DND-41 (cell line): ENCODE measurements around the gene ATP2A2.

Experiments used
- ATAC-seq: fragments of 200-7000 bp; cut with Tn5 transposase; 3 replicates; pipeline ENCODE4 v1.9.1; 2021; ENCODE audit warnings: low read depth; ENCODE audit not compliant: insufficient read depth
- DNase-seq: peaks from one replicate; pipeline ENCODE4 v3.0.0-alpha.2; 2020
- H2AFZ ChIP-seq: 2 replicates; pipeline ENCODE4 v1.6.0; 2012; ENCODE audit warnings: low read depth, low read length
- H3K27ac ChIP-seq: 2 replicates; pipeline ENCODE4 v1.5.1; 2012; ENCODE audit warnings: low read length, inconsistent platforms
- H3K27me3 ChIP-seq: fragments of 200-600 bp; sonication (generic); 2 replicates; pipeline ENCODE4 v1.6.0; 2012; ENCODE audit warnings: low read length, mild to moderate bottlenecking, inconsistent platforms; ENCODE audit not compliant: insufficient read depth, poor library complexity
- H3K36me3 ChIP-seq: 2 replicates; pipeline ENCODE4 v1.5.1; 2012; ENCODE audit warnings: low read length, inconsistent platforms; ENCODE audit not compliant: insufficient read depth
- H3K4me1 ChIP-seq: 2 replicates; pipeline ENCODE4 v1.5.1; 2012; ENCODE audit warnings: mild to moderate bottlenecking, low read length; ENCODE audit not compliant: insufficient read depth
- H3K4me2 ChIP-seq: 2 replicates; pipeline ENCODE4 v1.6.0; 2012; ENCODE audit warnings: mild to moderate bottlenecking, moderate library complexity, low read length, inconsistent platforms; ENCODE audit not compliant: insufficient read depth
- H3K4me3 ChIP-seq, 2 experiments: fragments of 200-600 bp in 1 of 2; shearing (Covaris generic) in 1 of 2; 2 replicates each; pipeline ENCODE4 v1.5.1; 2012 to 2016; ENCODE audit warnings: inconsistent platforms in 2 of 2, low read length in 2 of 2, mild to moderate bottlenecking in 2 of 2, low read depth in 1 of 2, moderate library complexity in 1 of 2
- H3K79me2 ChIP-seq: 2 replicates; pipeline ENCODE4 v1.6.0; 2012; ENCODE audit warnings: low read length, inconsistent platforms; ENCODE audit not compliant: insufficient read depth
- H3K9ac ChIP-seq: 2 replicates; pipeline ENCODE4 v1.6.0; 2012; ENCODE audit warnings: low read depth, mild to moderate bottlenecking, inconsistent platforms, low read length, moderate library complexity
- H3K9me3 ChIP-seq: 2 replicates; pipeline ENCODE4 v1.5.1; 2012; ENCODE audit warnings: low read length, moderate library complexity, mild to moderate bottlenecking, inconsistent platforms; ENCODE audit not compliant: insufficient read depth, severe bottlenecking
- H4K20me1 ChIP-seq: 2 replicates; pipeline ENCODE4 v1.6.0; 2012; ENCODE audit warnings: low read length; ENCODE audit not compliant: insufficient read depth
- EZH2 ChIP-seq: IDR thresholded peaks from 3 replicates; pipeline ENCODE4 v1.6.1; 2012; ENCODE audit warnings: borderline replicate concordance, low read depth, mild to moderate bottlenecking, moderate library complexity, low read length, inconsistent platforms; ENCODE audit not compliant: severe bottlenecking
- TF ChIP-seq, protein P1 (sequence below): IDR thresholded peaks from 2 replicates; pipeline ENCODE4 v1.5.1; 2012; ENCODE audit warnings: borderline replicate concordance, low read length, moderate library complexity, mild to moderate bottlenecking; ENCODE audit not compliant: poor library complexity, severe bottlenecking; ENCODE audit errors: extremely low read depth

Gene ATP2A2

DNA sequence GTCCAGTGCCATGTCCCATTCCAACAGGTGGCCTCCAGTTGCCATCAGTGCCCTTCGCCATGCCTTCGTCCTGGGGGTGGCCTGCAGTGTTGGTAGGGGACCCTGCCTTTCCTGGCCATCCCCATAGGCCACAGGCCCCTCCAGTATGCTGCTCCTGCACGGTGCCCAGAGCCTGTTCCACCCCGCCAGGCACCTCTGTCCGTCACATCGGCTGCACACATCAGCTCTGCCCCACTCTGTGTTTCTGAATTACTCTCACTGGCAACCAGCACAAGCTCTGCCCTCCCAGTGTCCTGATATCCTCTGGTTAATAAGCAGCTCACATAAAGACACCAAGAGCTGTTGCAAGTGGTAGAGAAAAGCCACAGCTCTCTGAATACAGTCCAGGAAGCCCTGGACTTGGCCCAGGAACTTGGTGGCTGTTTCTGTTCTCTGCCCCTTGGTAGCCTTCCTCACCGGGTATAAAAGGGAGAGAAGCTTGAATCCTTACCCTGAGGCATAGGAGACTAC lies 31.3 kb upstream of the ATP2A2 start:
- H3K4me3 ChIP-seq, result no peak overlapping the region
- no peaks in the 10 kb centered on the region for H4K20me1 ChIP-seq
- no peak for TF ChIP-seq EZH2
- TF ChIP-seq, protein P1, sequence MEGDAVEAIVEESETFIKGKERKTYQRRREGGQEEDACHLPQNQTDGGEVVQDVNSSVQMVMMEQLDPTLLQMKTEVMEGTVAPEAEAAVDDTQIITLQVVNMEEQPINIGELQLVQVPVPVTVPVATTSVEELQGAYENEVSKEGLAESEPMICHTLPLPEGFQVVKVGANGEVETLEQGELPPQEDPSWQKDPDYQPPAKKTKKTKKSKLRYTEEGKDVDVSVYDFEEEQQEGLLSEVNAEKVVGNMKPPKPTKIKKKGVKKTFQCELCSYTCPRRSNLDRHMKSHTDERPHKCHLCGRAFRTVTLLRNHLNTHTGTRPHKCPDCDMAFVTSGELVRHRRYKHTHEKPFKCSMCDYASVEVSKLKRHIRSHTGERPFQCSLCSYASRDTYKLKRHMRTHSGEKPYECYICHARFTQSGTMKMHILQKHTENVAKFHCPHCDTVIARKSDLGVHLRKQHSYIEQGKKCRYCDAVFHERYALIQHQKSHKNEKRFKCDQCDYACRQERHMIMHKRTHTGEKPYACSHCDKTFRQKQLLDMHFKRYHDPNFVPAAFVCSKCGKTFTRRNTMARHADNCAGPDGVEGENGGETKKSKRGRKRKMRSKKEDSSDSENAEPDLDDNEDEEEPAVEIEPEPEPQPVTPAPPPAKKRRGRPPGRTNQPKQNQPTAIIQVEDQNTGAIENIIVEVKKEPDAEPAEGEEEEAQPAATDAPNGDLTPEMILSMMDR, result no peak
- no peak overlapping the region for H2AFZ ChIP-seq
- H3K4me1 ChIP-seq, result no peaks in the 10 kb centered on the region
- no peaks in the 10 kb centered on the region for H3K27me3 ChIP-seq
- no peaks in the 10 kb centered on the region for H3K36me3 ChIP-seq
- no peak for DNase-seq
- no peak for ATAC-seq
- no peak overlapping the region for H3K9ac ChIP-seq
- H3K4me2 ChIP-seq, result no peak overlapping the region
- H3K9me3 ChIP-seq, result no peaks in the 10 kb centered on the region
- no peak overlapping the region for H3K27ac ChIP-seq
- H3K79me2 ChIP-seq, result no peaks in the 10 kb centered on the region

DNA sequence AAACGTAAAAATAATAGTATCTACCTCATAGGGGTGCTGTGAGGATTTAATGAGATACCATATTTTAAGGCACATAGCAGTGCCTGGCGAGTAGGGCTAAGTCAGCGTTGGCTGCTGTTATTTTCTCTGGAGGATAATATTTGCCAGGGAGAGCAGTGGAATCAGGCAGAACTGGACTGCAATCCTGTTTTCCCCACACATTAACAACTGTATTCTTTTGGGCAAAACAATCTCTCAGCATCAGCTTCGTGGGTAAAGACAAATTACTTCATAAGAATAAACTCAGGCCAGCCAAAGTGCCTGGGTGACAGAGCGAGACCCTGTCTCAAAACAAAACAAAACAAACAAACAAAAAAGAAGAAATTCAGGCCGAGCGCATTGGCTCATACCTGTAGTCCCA lies 29.7 kb upstream of the ATP2A2 start:
- TF ChIP-seq, protein P1, result no peak
- TF ChIP-seq EZH2, result no peak
- Histone ChIP-seq H3K4me3 (no peak overlapping the region), H3K9ac (no peak overlapping the region), H3K9me3 (no peaks in the 10 kb centered on the region), H4K20me1 (no peaks in the 10 kb centered on the region), H3K79me2 (no peaks in the 10 kb centered on the region), H3K27ac (no peak overlapping the region), H3K27me3 (no peaks in the 10 kb centered on the region), H3K4me2 (no peak overlapping the region), H2AFZ (no peak overlapping the region), H3K4me1 (no peaks in the 10 kb centered on the region), H3K36me3 (no peaks in the 10 kb centered on the region)
- ATAC-seq, result no peak
- no peak for DNase-seq

DNA sequence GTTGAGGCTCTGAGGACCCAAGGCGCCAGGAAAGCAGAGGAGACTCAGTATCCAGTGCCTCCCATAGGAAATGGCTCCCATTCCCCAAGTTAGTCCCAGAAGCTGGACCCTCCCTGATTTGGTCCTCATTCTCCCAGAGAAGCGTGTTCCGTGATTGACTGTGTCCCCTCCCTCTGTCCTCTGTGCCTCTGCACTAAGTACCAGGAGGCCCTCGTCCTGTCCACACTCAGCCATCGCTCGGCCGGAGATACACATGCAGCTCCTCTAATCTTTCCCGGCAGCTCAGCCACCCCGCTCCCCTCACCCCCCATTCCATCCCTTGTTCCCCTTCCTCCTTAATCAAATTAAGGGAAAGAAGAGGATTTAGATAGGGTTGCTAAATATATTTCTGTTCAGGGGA lies 28.3 kb upstream of the ATP2A2 start:
- ATAC-seq, result no peak
- H3K27me3 ChIP-seq, result no peaks in the 10 kb centered on the region
- no peaks in the 10 kb centered on the region for H3K79me2 ChIP-seq
- TF ChIP-seq, protein P1, result no peak
- no peak for TF ChIP-seq EZH2
- H3K4me1 ChIP-seq, result no peaks in the 10 kb centered on the region
- no peak overlapping the region for H3K4me3 ChIP-seq
- H3K36me3 ChIP-seq, result no peaks in the 10 kb centered on the region
- no peaks in the 10 kb centered on the region for H3K9me3 ChIP-seq
- no peaks in the 10 kb centered on the region for H4K20me1 ChIP-seq
- H3K9ac ChIP-seq, result no peak overlapping the region
- H3K4me2 ChIP-seq, result no peak overlapping the region
- H2AFZ ChIP-seq, result no peak overlapping the region
- no peak for DNase-seq
- no peak overlapping the region for H3K27ac ChIP-seq

DNA sequence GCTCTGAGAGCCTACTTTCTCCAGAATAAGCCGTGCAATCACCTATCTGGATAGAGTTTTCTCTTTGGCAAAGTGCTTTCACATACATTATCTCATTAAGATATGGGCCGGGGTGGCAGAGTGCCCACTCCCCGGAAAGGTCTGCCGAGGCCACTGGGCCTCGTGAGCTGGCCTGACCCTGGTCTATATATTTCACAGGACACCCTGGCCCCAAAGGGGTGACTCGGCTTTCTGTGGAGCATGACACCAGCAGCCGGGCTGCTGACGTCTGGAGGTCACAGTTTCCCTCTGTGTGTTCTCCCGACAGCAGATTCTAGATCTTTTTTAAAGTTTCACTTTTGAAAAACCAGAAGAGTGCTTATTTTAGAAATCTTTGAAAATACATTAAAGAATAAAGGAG lies 27.9 kb upstream of the ATP2A2 start:
- no peaks in the 10 kb centered on the region for H3K36me3 ChIP-seq
- H3K4me2 ChIP-seq, result no peak overlapping the region
- no peak for DNase-seq
- H4K20me1 ChIP-seq, result no peaks in the 10 kb centered on the region
- no peaks in the 10 kb centered on the region for H3K79me2 ChIP-seq
- H3K9me3 ChIP-seq, result no peaks in the 10 kb centered on the region
- no peak for TF ChIP-seq EZH2
- TF ChIP-seq, protein P1, result no peak
- no peak overlapping the region for H3K27ac ChIP-seq
- H2AFZ ChIP-seq, result no peak overlapping the region
- H3K4me3 ChIP-seq, result no peak overlapping the region
- no peaks in the 10 kb centered on the region for H3K27me3 ChIP-seq
- no peak overlapping the region for H3K9ac ChIP-seq
- no peak for ATAC-seq
- no peaks in the 10 kb centered on the region for H3K4me1 ChIP-seq
